ENCODE measurements around the gene MARCHF3. TPM values are rescaled to one million over a fixed set of nuclear protein-coding genes. Genes with fewer than 3 reads are reported as not detected.

MARCHF3 gene
- total RNA-seq, 1 experiment from 2014 or later: 16.1 TPM

DNA sequence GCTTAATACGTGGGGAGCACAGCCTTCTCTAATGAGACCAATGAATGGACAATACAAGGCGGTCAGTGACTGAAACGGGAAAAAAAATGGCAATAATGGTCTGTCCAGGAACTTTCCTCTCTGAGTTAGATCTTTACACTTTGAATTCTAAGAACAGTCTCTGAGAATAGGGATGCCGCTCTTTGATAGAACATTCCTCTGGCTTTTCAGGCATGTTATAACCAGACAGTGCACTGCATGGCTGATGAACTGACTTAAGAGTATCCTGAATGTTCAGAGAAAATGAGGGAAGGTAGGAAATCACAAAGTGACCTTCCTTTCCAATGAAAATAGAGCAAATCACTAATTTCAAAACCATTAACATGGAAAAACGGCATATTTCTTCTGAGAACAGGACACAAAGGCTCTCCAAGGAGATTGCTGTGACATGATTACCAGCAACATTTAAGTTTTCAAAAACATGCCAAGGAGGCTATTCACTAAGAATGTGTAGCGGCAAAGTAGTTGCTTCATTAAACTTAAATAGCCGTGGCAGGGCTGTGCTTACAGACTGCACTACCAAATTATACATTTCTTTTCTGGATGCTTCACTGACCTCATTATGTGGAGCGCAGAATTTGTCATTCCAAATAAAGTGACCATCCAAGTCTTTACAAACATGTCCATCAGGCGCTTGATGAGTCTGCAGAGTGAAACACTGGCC, 105.9 kb downstream of the MARCHF3 start:
- H3K4me3 Mint-ChIP-seq: no peak overlapping the region
- CTCF ChIA-PET: no interaction called here
- DNase-seq (ENCODE audit: low spot score) (no peak), ATAC-seq (no peak)
- no peak overlapping the region for H3K27ac Mint-ChIP-seq
- H3K4me1 Mint-ChIP-seq: peaks cover 28% of the 10 kb centered on the region
- no peaks in the 10 kb centered on the region for H3K27me3 Mint-ChIP-seq (ENCODE audit: low read depth)
- no peaks in the 10 kb centered on the region for H3K36me3 Mint-ChIP-seq
- no peaks in the 10 kb centered on the region for H3K9me3 Mint-ChIP-seq
- TF ChIP-seq USF2 (CRISPR knock-in tag; IDR thresholded peaks at IDR 0.05) (no peak), ESRRA (CRISPR knock-in tag; IDR thresholded peaks at IDR 0.05; ENCODE audit: borderline replicate concordance) (no peak), KAT7 (CRISPR knock-in tag; IDR thresholded peaks at IDR 0.05; ENCODE audit: borderline replicate concordance) (no peak), OVOL2 (CRISPR knock-in tag; IDR thresholded peaks at IDR 0.05; ENCODE audit: borderline replicate concordance) (no peak), NR1H2 (CRISPR knock-in tag; IDR thresholded peaks at IDR 0.05) (no peak), ATF6 (CRISPR knock-in tag; IDR thresholded peaks at IDR 0.05) (no peak), CBFB (CRISPR knock-in tag; IDR thresholded peaks at IDR 0.05; ENCODE audit: low read depth) (no peak), CTCF (IDR thresholded peaks at IDR 0.05) (no peak), SMAD4 (CRISPR knock-in tag; IDR thresholded peaks at IDR 0.05) (no peak), PRRX2 (CRISPR knock-in tag; IDR thresholded peaks at IDR 0.05) (no peak), ZNF532 (CRISPR knock-in tag; IDR thresholded peaks at IDR 0.05; ENCODE audit: borderline replicate concordance) (no peak), NFYB (CRISPR knock-in tag; conservative IDR thresholded peaks at IDR 0.05; ENCODE audit: low read depth) (no peak), GTF2I (CRISPR knock-in tag; conservative IDR thresholded peaks at IDR 0.05) (no peak), TCF7 (CRISPR knock-in tag; IDR thresholded peaks at IDR 0.05; ENCODE audit: low read depth) (no peak), TEAD1 (CRISPR knock-in tag; IDR thresholded peaks at IDR 0.05) (no peak), TP53 (CRISPR knock-in tag; IDR thresholded peaks at IDR 0.05) (no peak), ZNF219 (CRISPR knock-in tag; IDR thresholded peaks at IDR 0.05; ENCODE audit: borderline replicate concordance) (no peak), ZNF281 (CRISPR knock-in tag; IDR thresholded peaks at IDR 0.05) (no peak)
- TF ChIP-seq, protein P1, sequence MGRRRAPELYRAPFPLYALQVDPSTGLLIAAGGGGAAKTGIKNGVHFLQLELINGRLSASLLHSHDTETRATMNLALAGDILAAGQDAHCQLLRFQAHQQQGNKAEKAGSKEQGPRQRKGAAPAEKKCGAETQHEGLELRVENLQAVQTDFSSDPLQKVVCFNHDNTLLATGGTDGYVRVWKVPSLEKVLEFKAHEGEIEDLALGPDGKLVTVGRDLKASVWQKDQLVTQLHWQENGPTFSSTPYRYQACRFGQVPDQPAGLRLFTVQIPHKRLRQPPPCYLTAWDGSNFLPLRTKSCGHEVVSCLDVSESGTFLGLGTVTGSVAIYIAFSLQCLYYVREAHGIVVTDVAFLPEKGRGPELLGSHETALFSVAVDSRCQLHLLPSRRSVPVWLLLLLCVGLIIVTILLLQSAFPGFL (CRISPR knock-in tag; IDR thresholded peaks at IDR 0.05; ENCODE audit: borderline replicate concordance): no peak
- TF ChIP-seq, protein P2, sequence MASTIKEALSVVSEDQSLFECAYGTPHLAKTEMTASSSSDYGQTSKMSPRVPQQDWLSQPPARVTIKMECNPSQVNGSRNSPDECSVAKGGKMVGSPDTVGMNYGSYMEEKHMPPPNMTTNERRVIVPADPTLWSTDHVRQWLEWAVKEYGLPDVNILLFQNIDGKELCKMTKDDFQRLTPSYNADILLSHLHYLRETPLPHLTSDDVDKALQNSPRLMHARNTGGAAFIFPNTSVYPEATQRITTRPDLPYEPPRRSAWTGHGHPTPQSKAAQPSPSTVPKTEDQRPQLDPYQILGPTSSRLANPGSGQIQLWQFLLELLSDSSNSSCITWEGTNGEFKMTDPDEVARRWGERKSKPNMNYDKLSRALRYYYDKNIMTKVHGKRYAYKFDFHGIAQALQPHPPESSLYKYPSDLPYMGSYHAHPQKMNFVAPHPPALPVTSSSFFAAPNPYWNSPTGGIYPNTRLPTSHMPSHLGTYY (CRISPR knock-in tag; IDR thresholded peaks at IDR 0.05): no peak
- POLR2A ChIA-PET: no interaction called here

Data from WTC11 (cell line).